Stimulated activated CD8-positive, alpha-beta memory T cell treated with anti-CD3 and anti-CD28 coated beads, Interleukin-7, amount 100 ng/mL, for 4 hours (primary cell): ENCODE results near the gene TRIM47.

Source experiments
- DNase-seq, 2 donors: peaks; one replicate each; pipeline ENCODE4 v3.0.0-alpha.2; 2020; ENCODE audit warnings: low read depth in 2 of 2

TRIM47 gene, protein sequence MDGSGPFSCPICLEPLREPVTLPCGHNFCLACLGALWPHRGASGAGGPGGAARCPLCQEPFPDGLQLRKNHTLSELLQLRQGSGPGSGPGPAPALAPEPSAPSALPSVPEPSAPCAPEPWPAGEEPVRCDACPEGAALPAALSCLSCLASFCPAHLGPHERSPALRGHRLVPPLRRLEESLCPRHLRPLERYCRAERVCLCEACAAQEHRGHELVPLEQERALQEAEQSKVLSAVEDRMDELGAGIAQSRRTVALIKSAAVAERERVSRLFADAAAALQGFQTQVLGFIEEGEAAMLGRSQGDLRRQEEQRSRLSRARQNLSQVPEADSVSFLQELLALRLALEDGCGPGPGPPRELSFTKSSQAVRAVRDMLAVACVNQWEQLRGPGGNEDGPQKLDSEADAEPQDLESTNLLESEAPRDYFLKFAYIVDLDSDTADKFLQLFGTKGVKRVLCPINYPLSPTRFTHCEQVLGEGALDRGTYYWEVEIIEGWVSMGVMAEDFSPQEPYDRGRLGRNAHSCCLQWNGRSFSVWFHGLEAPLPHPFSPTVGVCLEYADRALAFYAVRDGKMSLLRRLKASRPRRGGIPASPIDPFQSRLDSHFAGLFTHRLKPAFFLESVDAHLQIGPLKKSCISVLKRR

GRCh38 chr17:75878174-75878998 is at the start of gene TRIM47:
Gene TRIM47, minus strand, starts transcription at chr17:75878581. Its CDS starts 33 bp downstream, at chr17:75878548.
- no peak for DNase-seq

DNA sequence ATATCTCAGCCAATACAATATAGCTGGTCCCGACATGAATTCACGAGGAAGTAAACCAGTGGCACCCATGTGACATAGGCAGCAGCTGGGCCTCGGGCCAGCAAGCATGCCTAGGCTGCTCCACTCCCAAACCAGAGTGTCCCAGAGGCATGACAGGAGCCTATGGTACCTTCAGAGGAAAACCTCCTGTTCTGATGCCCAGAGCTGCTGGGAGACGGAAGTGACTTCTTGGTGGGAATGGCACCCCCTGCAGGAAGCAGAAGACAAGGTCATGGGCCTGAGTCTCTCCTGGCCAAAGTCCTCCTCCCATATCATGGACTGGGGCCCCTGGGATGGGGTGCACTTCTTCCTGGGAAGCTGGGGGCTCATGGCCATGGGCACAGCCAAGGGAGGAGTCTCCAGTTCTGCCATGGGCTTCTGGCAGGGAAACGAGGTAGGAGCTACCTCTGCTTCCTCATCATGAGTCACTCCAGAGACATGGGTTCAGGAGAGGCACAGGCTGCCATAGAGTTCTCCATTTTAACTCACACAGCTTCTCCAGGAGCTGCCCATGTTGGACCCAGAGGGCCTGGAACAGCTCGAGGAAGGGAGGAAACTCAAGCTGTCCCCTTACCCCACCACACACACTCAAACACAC is 49.0 kb upstream of the TRIM47 start:
- no peak for DNase-seq

GRCh38 chr17:75926456-75926855 is 48.1 kb upstream of the TRIM47 start:
- no peak for DNase-seq

- DNase-seq = no peak
These were observed 47.5 kb upstream of the TRIM47 start for GRCh38 chr17:75925912-75926311.

- no peak for DNase-seq
These were observed 46.7 kb upstream of the TRIM47 start for GRCh38 chr17:75925103-75925502.

DNA sequence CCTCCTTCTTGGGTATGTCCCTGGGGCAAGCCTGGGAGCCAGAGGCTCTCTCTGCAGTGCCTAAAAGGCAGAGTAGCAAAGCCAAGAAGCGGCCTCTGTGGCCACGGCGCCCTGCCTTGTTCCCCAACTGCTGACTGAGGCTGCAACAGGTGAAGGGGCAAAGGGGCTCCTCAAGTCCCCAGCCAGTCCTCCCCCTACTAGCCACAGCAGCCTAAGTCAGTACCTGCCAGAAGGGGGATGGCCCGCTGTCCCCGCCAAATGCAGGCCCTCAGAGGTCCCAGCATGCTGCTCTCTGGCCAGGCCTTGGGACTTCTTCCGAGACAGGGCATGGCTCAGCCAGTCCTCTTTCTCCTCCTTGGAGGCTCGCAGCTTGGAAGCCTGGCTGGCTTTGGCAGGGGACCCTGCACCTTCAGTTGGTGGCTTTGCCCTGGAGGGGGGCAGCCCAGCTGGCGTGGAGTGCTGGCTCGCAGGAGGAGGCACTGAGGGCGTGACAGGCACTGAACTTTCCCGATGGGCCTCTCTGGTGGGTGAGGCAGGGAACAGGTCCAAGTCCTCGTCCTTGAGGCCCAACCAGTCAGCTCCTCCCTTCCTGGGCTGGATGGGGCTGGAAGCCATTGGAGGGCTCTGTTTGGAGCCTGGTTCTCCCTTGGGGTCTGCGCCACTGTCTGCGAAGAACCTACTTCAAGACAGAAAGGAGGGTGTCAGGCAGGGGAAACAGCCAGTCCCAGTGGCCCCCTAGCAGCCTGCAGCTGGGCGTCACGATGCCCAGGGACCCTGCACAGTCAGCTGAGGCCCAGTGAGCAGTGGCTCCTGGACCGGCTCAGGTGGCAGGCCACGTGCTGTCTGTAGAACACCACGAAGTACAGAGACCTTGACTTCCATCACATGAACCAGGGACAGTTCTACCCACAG is 44.8 kb upstream of the TRIM47 start:
- no peak for DNase-seq

DNA sequence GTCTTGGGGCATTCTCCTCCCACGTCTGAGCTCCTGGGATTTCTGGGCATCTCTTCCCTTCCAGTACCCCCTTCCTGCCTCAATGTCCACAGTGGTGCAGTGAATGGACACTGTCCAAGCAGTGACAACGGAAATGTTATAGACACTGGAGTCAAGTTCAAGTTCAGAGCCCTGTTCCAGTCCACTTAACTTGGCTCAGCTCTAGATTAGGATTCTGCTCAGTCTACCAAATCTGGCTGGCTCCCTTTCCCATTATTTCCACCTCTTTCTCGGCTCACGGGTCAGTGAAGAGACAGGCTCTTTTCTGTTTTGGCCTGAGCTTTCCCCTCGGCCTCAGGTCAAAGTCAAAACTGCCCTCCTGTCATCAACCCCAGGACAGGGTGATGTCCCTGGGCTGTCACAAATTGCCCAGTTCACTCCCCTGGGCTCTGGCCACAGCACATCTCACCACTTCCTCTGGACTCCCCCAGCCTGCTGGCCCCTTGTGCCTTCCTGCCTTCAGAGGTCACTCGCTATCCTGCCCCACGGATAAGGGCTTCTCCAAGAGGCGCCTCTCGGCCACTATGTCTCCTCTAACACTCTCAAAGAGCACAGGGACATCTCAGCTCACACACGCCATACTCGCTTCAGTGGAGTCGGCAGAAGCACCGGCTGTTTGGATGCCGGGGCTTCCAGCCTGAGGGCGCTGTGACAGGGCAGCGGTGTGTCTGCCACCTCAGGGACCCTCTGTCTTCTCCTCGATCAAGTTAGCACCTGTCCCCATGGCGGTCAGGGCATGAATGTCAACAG is 44.0 kb upstream of the TRIM47 start:
- DNase-seq = no peak

GRCh38 chr17:75921596-75921995 is 43.2 kb upstream of the TRIM47 start:
- no peak for DNase-seq

DNA sequence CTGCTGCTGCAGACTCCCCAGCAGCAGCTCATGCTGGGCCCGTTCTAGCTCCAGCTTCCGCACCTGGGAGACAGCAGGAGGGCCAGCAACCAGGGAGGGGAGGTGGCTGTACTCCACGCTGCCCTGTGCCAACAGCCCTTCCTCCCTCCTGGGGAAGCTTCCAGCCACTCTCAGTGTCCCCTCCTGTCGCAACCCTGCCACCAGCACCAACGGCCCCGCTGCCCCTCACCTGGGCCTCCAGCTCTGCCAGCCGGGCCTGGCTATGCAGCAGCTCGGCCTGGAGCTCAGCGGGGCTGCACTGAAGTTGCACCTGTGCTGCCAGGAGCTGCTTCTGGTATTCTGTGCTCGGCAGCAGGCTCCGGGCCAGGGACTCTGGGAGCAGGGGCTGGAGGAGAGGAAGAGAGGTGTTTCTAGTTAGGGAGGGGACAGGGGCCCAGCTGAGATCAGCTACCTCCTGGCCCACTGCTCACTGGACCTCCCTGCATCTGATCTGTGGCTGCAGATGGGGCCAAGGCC is 41.7 kb upstream of the TRIM47 start:
- no peak for DNase-seq

DNA sequence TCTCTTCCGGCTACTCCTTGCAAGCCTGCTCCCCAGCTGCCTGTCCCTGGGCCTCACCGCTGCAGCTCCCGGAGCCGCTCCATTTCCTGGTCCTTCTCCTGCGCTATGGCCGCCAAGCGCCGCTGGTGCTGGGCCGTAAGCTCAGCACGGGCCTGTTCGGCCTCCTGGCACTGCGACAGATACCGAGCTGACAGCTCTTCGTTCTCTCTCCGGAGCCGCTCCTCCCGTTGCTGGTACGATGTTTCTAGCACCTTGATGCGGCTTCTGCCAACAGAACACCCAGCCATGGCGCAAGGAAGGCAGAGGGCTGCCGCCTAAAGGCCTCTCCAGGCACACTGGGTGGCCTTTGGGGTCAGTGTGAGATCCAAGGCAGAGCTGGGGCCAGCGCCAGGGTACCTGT is 41.2 kb upstream of the TRIM47 start:
- DNase-seq = no peak

DNA sequence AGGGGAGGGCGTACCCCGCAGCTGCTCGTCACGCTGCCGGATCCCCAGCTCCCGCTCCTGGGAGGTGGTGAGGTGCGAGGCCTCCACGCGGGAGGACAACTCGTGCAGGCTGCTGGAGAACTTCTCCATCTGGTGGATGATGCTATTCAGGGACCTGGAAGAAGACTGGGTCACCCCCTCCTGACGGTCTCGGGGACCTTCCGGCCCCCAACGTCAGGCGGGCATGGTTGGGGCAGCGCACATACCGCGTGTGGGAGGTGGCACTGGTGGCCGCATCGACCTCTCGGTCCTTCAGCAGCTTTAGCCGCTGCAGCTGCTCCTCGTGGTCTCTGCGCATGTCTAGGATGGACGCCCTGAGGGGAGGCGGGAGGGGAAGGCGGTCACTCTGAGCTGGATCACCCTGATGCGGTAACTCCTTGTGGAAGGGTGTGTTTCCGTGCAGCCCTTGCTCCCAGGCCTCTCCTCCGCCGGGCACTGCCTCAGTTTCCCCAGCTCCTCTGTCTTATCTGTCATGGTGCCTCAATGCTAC is 39.6 kb upstream of the TRIM47 start:
- DNase-seq = no peak

DNA sequence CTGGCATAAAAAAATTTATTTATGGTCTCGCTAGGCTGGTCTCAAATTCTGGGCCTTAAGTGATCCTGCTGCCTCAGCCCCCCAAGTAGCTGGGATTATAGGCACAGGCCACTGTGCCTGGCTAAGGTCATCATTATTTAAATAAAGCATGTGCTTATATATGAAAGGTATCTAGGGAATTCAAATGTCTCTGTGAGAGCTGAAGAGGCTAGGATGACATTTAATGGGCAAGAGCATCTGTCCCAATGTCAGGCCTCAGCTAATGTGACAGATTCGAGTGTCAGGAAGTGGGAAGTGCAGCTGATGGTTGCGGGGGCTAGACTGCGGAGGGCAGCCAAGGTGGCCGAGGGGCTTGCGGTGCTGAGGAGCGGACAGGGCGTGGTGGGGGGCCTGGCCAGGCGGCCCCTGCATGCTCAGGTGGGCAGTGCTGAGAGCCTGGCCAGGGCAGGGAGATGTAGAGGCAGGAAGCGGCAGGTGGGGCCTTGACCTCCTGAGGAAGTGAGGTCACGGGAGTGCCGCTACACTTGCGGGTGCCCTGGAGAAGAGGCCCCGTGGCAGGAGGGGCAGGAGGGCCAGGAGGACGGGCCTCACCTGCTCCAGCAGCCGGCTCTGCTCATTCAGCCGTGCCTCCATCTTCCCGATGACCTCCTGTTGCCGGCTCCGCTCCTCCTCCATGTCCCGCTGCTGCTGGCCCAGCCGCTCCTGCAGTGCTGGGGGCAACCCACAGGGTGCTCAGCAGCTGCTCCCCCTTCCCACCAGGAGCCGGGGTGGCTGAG is 38.9 kb upstream of the TRIM47 start:
- no peak for DNase-seq

DNA sequence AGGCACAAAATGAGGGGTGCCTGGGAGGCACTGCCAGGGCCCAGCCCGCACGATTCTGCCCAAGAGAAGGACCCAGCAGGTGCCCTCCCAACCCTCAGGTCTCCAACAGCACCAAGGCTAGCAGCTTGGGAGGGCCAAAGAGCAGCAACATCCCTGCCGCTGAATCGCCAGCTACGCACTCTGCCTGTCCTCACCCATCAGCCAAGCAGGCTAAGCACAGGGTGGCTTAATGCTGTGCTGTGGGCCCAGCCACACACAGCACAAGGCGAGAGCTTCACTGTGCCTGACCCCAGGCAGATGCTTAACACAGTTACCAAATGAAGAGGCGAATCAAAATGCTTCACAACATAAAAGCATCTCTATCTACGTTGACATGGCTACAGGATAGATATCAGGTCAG is 36.9 kb upstream of the TRIM47 start:
- DNase-seq = no peak

DNA sequence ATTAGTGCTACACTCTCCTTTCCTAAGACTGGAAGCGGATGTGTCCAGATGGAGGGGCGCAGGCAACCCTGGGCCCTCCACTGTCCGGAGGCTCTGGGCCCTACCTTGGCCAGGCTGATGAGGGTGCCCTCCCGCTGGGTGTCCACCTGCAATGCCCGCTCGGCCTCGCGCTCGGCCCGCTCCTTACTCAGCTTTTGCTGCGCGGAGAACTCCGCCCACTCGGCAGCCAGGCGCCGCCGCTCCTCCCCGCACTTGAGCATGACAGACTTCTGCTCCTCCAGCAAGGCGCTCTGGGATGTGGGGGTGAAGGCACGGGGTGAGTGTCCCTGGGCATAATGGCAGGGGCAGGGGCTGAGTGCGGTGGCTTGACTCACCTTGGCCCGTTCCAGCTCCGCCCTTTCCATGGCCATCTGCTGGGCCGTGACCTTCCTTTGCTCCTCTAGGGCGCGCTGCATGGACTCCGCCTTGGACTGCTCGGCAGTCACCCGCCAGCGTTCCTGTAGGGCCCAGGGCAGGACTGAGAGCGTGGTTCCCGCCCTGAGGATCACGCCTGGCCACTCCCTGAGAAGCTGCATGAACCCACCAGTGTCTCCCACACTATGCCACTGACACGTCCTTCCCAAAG is 36.4 kb upstream of the TRIM47 start:
- DNase-seq = no peak

DNA sequence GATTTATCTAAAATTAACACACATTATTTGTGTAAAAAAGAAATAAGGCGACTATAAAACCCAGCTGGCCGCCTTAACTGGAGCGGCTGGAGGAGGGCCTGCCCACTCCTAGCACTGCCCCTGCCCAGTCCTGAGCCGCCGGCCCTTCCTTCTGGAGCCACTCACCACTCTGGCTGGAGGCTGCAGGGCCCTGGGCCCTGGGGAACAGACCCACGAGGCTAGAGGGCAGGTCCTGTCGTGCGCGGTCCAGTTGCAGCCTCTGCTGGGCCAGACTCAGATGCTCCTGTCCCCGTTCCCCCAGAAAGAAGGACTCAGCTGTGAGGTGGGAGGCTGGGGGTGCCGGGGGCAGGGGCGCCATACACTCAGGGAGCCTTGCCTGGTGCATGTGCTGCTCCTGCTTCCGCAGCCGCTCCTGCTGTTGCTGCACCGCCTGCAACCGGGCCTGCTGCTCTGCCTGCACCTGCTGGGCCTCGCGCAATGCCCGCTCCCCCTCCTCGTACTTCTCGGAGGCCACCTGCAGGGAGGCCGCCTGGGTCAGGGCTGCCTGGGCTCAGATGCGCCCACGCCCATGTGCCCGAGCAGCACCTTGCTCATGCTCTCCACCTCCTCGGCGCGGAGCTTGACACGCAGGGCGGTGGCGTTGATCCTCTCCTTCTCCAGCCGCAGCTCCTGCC is 35.3 kb upstream of the TRIM47 start:
- DNase-seq = no peak

DNA sequence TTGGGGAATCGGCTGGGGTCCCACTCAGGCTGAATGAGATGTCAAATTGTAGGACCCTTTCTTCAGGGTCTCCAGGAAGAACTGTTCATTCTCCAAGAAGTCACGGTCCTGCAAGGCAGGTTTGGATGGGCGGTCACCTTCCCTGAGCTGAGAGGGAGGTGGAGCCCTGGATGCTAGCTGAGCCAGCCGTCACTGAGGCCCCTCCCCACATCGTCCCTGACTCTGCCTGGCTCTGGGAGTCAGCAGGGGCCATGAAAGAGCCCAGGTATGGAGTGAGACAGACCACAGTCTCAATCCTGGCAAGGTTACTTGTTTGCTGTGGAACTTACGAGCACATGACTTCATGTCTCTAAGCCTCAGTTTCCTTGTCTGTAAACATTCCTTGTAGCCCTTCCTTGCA is 32.3 kb upstream of the TRIM47 start:
- DNase-seq = no peak

GRCh38 chr17:75909812-75910274 is 31.5 kb upstream of the TRIM47 start:
- no peak for DNase-seq
